Adipocyte (in vitro differentiated cells): ENCODE data around the gene CSNK1G3.
A peak's percentile ranks its signal among the peaks of the same experiment; 100 is the strongest.

Source experiments
- DNase-seq: peaks from one replicate; pipeline ENCODE4 v3.0.0-alpha.2; 2015; ENCODE audit warnings: low read depth
- H3K27me3 ChIP-seq: replicated peaks from 2 replicates; pipeline ENCODE4 v1.7.0; 2013; ENCODE audit warnings: mild to moderate bottlenecking, low read length, moderate library complexity; ENCODE audit not compliant: control insufficient read depth, insufficient read depth
- H3K36me3 ChIP-seq: 2 replicates; pipeline ENCODE4 v1.7.0; 2013; ENCODE audit warnings: low read length, mild to moderate bottlenecking, moderate library complexity; ENCODE audit not compliant: control insufficient read depth, insufficient read depth, severe bottlenecking
- H3K4me1 ChIP-seq: 2 replicates; pipeline ENCODE4 v1.7.0; 2013; ENCODE audit warnings: mild to moderate bottlenecking, low read length, moderate library complexity; ENCODE audit not compliant: control insufficient read depth, insufficient read depth
- H3K4me3 ChIP-seq: 2 replicates; pipeline ENCODE4 v1.7.0; 2013; ENCODE audit warnings: mild to moderate bottlenecking, low read length, moderate library complexity
- H3K9ac ChIP-seq: 2 replicates; pipeline ENCODE4 v1.7.0; 2013; ENCODE audit warnings: mild to moderate bottlenecking, low read length, moderate library complexity
- H3K9me3 ChIP-seq: 2 replicates; pipeline ENCODE4 v1.7.0; 2013; ENCODE audit warnings: mild to moderate bottlenecking, low read length, moderate library complexity; ENCODE audit not compliant: control insufficient read depth

The CSNK1G3 gene

GRCh38 chr5:123561230-123561629 is 49.3 kb downstream of the CSNK1G3 start:
- H3K9me3 ChIP-seq: no peaks in the 10 kb centered on the region
- no peak overlapping the region for H3K9ac ChIP-seq
- H3K4me3 ChIP-seq: no peak overlapping the region
- H3K4me1 ChIP-seq: peaks cover 9% of the 10 kb centered on the region
- H3K27me3 ChIP-seq: no peaks in the 10 kb centered on the region
- H3K36me3 ChIP-seq: peaks cover 17% of the 10 kb centered on the region
- DNase-seq: no peak

- Histone ChIP-seq H3K36me3 (peaks cover 18% of the 10 kb centered on the region), H3K27me3 (no peaks in the 10 kb centered on the region), H3K9me3 (no peaks in the 10 kb centered on the region), H3K4me3 (no peak overlapping the region), H3K9ac (no peak overlapping the region), H3K4me1 (no peaks in the 10 kb centered on the region)
- DNase-seq: no peak
Observed at GRCh38 chr5:123571927-123572326, 60.0 kb downstream of the CSNK1G3 start.

GRCh38 chr5:123578390-123578789 is 66.4 kb downstream of the CSNK1G3 start:
- Histone ChIP-seq H3K9ac (no peak overlapping the region), H3K4me1 (no peaks in the 10 kb centered on the region), H3K9me3 (no peaks in the 10 kb centered on the region), H3K36me3 (peaks cover 41% of the 10 kb centered on the region), H3K27me3 (no peaks in the 10 kb centered on the region), H3K4me3 (no peak overlapping the region)
- no peak for DNase-seq

GRCh38 chr5:123579410-123579809 is 67.4 kb downstream of the CSNK1G3 start:
- H3K9me3 ChIP-seq: no peaks in the 10 kb centered on the region
- H3K9ac ChIP-seq: no peak overlapping the region
- H3K36me3 ChIP-seq: peaks cover 41% of the 10 kb centered on the region
- no peaks in the 10 kb centered on the region for H3K4me1 ChIP-seq
- H3K27me3 ChIP-seq: no peaks in the 10 kb centered on the region
- DNase-seq: no peak
- H3K4me3 ChIP-seq: no peak overlapping the region

- H3K9me3 ChIP-seq: no peaks in the 10 kb centered on the region
- no peak overlapping the region for H3K9ac ChIP-seq
- H3K36me3 ChIP-seq: peaks cover 15% of the 10 kb centered on the region
- no peaks in the 10 kb centered on the region for H3K4me1 ChIP-seq
- no peak for DNase-seq
- H3K27me3 ChIP-seq: no peaks in the 10 kb centered on the region
- H3K4me3 ChIP-seq: no peak overlapping the region
Observed at GRCh38 chr5:123582550-123583285, 70.7 kb downstream of the CSNK1G3 start.

- H3K9ac ChIP-seq: no peak overlapping the region
- H3K4me1 ChIP-seq: no peaks in the 10 kb centered on the region
- H3K9me3 ChIP-seq: no peaks in the 10 kb centered on the region
- H3K27me3 ChIP-seq: no peaks in the 10 kb centered on the region
- no peak for DNase-seq
- H3K4me3 ChIP-seq: no peak overlapping the region
- peaks cover 4% of the 10 kb centered on the region for H3K36me3 ChIP-seq
Observed at GRCh38 chr5:123585871-123586270, 73.9 kb downstream of the CSNK1G3 start.

GRCh38 chr5:123594434-123594833 is 82.5 kb downstream of the CSNK1G3 start:
- H3K9me3 ChIP-seq: no peaks in the 10 kb centered on the region
- DNase-seq: no peak
- no peaks in the 10 kb centered on the region for H3K4me1 ChIP-seq
- H3K4me3 ChIP-seq: no peak overlapping the region
- no peaks in the 10 kb centered on the region for H3K27me3 ChIP-seq
- no peak overlapping the region for H3K9ac ChIP-seq
- H3K36me3 ChIP-seq: peaks cover 57% of the 10 kb centered on the region

GRCh38 chr5:123597018-123597417 is 85.0 kb downstream of the CSNK1G3 start:
- Histone ChIP-seq H3K4me3 (no peak overlapping the region), H3K36me3 (peaks cover 49% of the 10 kb centered on the region), H3K4me1 (no peaks in the 10 kb centered on the region), H3K9me3 (no peaks in the 10 kb centered on the region), H3K9ac (no peak overlapping the region), H3K27me3 (no peaks in the 10 kb centered on the region)
- no peak for DNase-seq

GRCh38 chr5:123598028-123598689 is 86.2 kb downstream of the CSNK1G3 start:
- H3K9ac ChIP-seq: no peak overlapping the region
- H3K4me3 ChIP-seq: no peak overlapping the region
- no peaks in the 10 kb centered on the region for H3K27me3 ChIP-seq
- no peak for DNase-seq
- peaks cover 38% of the 10 kb centered on the region for H3K36me3 ChIP-seq
- no peaks in the 10 kb centered on the region for H3K9me3 ChIP-seq
- H3K4me1 ChIP-seq: no peaks in the 10 kb centered on the region

GRCh38 chr5:123599171-123599570 is 87.2 kb downstream of the CSNK1G3 start:
- Histone ChIP-seq H3K27me3 (no peaks in the 10 kb centered on the region), H3K36me3 (peaks cover 27% of the 10 kb centered on the region), H3K4me3 (no peak overlapping the region), H3K4me1 (no peaks in the 10 kb centered on the region), H3K9ac (no peak overlapping the region), H3K9me3 (no peaks in the 10 kb centered on the region)
- DNase-seq: peak; percentile 24

- no peaks in the 10 kb centered on the region for H3K27me3 ChIP-seq
- no peak overlapping the region for H3K4me3 ChIP-seq
- H3K36me3 ChIP-seq: peaks cover 15% of the 10 kb centered on the region
- no peaks in the 10 kb centered on the region for H3K9me3 ChIP-seq
- no peak for DNase-seq
- H3K9ac ChIP-seq: no peak overlapping the region
- H3K4me1 ChIP-seq: no peaks in the 10 kb centered on the region
Observed at GRCh38 chr5:123601610-123602009, 89.6 kb downstream of the CSNK1G3 start.
